Measurements from ENCODE around the gene ECHS1.

The ECHS1 gene

DNA sequence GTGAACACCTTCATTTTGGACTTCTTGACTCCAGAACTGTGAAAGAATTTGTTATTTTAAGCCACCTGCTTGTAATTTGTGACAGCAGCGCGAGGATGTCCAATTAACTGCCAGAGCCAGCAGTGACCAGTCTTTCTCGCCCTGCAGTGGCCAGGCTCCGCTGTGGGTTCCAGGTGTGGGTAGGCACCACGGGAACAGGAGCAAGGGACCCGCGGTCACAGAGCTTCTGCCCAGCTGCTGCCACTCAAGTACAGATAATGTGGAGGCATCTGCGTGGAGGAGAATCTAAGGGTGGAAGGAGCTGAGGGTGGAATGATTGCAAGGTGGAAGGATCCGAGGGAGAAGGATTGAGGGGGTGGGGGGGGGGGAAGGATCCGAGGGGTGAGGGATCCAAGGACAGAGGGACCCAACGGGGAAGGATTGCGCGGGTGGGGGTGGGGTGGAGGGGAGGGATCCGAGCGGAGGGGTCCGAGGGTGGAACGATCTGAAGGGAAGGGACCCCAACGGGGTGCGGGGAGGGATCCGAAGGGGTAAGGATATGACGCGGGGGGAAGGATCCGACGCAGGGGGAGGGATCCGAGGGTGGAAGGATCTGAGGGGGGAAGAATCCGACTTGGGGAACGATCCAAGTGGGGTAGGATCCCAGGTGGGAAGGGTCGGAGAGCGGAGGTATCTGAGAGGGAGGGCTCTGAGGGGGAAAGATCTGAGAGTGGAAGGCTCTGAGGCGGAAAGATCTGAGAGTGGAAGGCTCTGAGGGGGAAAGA, 40.0 kb downstream of the ECHS1 start:
- H3K4me3 ChIP-seq (ENCODE audit: low read length) = no peak overlapping the region
- H3K36me3 ChIP-seq (ENCODE audit: control insufficient read depth, insufficient read depth, low read length) = peaks cover 2% of the 10 kb centered on the region; the same call in 1 of the 2 replicates
- no peaks in the 10 kb centered on the region for H3K9me3 ChIP-seq (ENCODE audit: control insufficient read depth, insufficient read depth, low read length)
- peaks cover 43% of the 10 kb centered on the region; the same call in 1 of the 2 replicates for H3K27me3 ChIP-seq (ENCODE audit: control insufficient read depth, insufficient read depth, low read length)
- WGBS (ENCODE audit: insufficient coverage, insufficient read length) = no CpG with 5 or more reads among the region's 30 CpGs
- no peak for DNase-seq (ENCODE audit: low read depth, low spot score)
- peaks cover 2% of the 10 kb centered on the region; the same call in 1 of the 2 replicates for H3K4me1 ChIP-seq (ENCODE audit: control insufficient read depth, insufficient read depth, low read length)
- H3K27ac ChIP-seq (ENCODE audit: low read length) = no peak overlapping the region

DNA sequence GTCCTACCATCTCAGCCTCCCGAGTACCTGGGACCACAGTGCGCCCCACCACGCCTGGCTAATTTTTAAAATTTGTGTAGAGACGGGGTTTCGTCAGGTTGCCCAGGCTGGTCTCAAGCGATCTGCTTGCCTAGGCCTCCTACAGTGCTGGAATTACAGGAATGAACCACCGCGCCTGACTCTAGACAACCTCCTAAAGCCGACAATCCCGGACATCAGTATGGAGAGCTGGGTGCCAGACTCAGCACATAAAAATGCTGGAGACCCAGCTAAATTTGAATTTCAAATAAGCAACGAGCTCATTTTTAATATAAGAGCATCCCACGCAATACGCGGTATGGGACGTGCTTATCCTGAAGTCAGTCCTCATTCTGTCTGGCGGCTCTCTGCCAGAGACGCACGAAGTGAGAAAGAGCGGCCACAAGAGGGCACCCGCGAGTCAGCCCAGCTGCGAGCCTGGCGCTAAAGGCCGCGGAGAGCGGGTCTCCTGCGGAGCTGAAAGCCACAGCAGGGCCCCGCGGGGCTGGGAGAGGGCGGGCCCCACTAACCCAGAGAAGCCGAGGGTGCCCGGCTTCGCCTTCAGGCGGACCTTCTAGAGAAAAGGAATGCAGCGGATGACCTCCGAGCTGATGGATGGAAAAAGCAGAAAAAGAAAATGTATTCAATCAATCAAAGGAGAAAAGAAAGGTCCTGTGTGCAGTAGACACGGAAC, 43.5 kb downstream of the ECHS1 start:
- WGBS (ENCODE audit: insufficient coverage, insufficient read length) = no CpG with 5 or more reads among the region's 37 CpGs
- DNase-seq (ENCODE audit: low read depth, low spot score) = peak; percentile 74
- Histone ChIP-seq H3K27ac (ENCODE audit: low read length) (no peak overlapping the region), H3K4me1 (ENCODE audit: control insufficient read depth, insufficient read depth, low read length) (no peaks in the 10 kb centered on the region), H3K27me3 (ENCODE audit: control insufficient read depth, insufficient read depth, low read length) (peaks cover 22% of the 10 kb centered on the region; the same call in 1 of the 2 replicates), H3K9me3 (ENCODE audit: control insufficient read depth, insufficient read depth, low read length) (no peaks in the 10 kb centered on the region), H3K36me3 (ENCODE audit: control insufficient read depth, insufficient read depth, low read length) (no peaks in the 10 kb centered on the region), H3K4me3 (ENCODE audit: low read length) (no peak overlapping the region)

DNA sequence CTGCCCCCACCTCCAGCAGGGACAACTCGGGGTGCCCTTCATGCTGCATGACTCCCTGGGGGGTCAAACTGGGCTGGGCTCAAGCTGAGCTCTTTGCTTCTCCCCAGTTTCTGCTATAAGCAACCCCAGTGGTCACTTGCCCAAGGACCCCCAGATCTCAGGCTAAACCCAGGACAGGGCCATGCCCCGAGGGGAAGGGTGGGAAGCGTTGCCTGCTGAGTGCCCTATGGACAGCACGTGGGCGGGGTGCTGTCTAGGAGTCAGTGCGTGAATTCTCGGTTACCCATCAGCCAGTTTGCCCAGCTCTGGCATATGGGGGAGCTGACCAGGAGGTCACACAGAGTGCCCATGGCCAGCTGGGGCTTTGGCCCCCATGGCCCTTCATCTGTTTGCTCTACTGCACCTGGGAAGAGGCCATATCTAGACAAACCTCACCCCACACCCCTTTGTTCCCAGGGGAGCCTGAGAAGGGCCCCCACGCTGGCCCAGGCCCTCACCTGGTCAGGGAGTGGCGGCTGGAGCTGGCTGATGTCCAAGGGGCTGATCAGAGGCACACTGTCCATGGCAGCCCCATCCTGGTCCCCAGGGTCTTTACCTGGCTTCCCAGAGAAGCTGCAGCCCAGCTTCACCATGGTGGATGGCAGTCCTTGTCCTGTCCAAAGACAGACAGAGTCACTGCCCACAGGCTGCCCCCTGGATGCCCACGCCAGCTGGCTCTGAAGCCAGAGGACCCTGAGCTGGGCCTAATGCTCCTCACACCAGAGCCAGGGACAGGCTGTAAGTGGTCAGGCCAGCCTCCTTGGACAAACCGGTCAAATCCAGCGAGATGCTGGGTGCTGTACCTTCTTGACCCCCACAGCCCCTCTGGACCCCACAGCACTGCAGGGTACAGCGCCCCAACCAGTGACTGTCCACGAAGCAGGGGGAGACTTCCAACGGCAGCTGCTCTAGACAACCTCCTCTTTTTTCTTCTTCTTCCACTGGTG, 44.5 kb downstream of the ECHS1 start:
- peaks cover 18% of the 10 kb centered on the region; the same call in 1 of the 2 replicates for H3K27me3 ChIP-seq (ENCODE audit: control insufficient read depth, insufficient read depth, low read length)
- no CpG with 5 or more reads among the region's 15 CpGs for WGBS (ENCODE audit: insufficient coverage, insufficient read length)

DNA sequence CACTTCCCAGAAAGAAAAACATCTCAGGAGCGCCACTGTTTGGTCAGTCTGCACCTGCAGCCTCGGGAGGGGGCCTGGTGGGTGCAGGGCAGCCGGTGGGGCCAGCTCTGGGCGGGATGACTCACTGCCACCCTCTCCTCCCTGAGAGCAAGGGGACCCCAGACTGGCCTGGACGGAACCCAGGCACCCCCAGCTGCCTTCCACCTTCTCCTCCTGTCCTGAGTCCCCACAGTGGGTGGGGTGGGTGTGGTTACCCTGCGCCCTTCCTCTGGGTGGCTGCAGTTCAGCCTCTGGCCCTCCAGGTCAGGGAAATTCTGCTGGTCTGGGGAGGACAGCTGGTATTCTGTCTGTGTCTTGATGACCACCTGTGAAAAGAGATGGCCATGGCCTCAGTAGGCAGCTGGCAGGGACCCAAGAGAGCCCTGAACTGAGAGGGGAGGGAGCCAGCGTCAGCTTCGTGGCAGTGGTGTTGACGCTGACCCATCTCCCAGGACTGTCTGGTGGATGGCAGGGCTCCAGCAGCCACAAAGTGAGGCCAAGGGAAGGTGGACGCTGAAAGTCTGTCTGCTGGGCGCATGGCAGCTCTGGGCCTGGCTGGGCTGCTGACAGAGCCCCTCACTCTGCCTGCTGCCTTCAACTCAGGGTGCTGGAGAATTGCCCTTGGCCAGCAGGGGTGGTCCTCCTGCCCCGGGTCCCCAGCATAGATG, 45.4 kb downstream of the ECHS1 start:
- Histone ChIP-seq H3K4me3 (ENCODE audit: low read length) (no peak overlapping the region), H3K27ac (ENCODE audit: low read length) (no peak overlapping the region), H3K36me3 (ENCODE audit: control insufficient read depth, insufficient read depth, low read length) (no peaks in the 10 kb centered on the region), H3K4me1 (ENCODE audit: control insufficient read depth, insufficient read depth, low read length) (peaks cover 3% of the 10 kb centered on the region; the same call in 1 of the 2 replicates), H3K9me3 (ENCODE audit: control insufficient read depth, insufficient read depth, low read length) (no peaks in the 10 kb centered on the region), H3K27me3 (ENCODE audit: control insufficient read depth, insufficient read depth, low read length) (peaks cover 13% of the 10 kb centered on the region; the same call in 1 of the 2 replicates)
- DNase-seq (ENCODE audit: low read depth, low spot score) = no peak
- no CpG with 5 or more reads among the region's 12 CpGs for WGBS (ENCODE audit: insufficient coverage, insufficient read length)

More for the DNA sequence above, 44.5 kb downstream of the ECHS1 start:
- H3K4me1 ChIP-seq (ENCODE audit: control insufficient read depth, insufficient read depth, low read length) = peaks cover 3% of the 10 kb centered on the region; the same call in 1 of the 2 replicates
- no peak overlapping the region for H3K27ac ChIP-seq (ENCODE audit: low read length)
- no peak for DNase-seq (ENCODE audit: low read depth, low spot score)
- H3K4me3 ChIP-seq (ENCODE audit: low read length) = no peak overlapping the region
- H3K9me3 ChIP-seq (ENCODE audit: control insufficient read depth, insufficient read depth, low read length) = no peaks in the 10 kb centered on the region
- no peaks in the 10 kb centered on the region for H3K36me3 ChIP-seq (ENCODE audit: control insufficient read depth, insufficient read depth, low read length)

DNA sequence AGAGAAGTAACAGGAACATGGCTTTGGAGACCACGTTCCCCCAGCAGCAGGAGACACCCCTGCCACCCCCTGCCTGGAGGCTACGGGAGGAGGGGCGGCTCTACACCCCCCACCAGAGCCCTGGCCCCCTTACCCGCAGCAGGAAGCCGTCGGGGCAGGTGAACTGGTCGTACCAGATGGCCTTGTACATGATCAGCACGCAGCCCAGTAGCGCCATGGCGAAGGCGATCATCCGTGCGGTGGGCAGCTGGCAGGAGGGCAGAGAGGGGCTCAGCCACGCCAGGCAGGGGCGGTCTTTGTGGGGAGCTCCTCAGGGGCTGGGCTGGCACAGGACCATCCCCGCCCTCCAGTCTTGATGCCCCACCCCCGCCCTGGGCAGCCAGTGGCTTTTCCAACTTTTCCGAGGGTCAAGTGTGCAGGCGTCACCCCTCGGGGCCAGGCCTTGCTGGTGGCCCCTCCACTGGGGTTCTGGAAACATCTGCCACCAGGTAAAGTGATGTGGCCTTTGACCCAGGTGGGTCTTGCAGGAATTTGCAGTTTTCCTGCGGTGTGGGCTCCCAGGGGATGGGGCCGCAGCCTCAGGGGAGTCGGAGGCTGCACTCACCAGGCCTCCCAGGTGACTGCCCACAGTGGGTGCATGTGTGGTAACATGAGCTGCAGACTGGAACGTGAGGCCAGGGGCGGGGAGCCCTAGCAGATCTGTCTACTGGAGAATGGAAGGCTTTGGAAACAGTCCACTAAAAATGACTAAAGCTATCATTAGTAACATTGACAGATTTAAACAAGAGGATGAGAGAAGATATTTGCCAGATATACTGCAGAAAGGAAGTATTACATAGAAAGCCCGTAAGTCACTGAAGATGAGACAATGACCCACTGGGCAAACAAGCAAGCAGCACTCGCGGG, 46.2 kb downstream of the ECHS1 start:
- no peak for DNase-seq (ENCODE audit: low read depth, low spot score)
- Histone ChIP-seq H3K27ac (ENCODE audit: low read length) (no peak overlapping the region), H3K4me3 (ENCODE audit: low read length) (no peak overlapping the region; the same call in 1 of the 2 replicates), H3K9me3 (ENCODE audit: control insufficient read depth, insufficient read depth, low read length) (no peaks in the 10 kb centered on the region), H3K36me3 (ENCODE audit: control insufficient read depth, insufficient read depth, low read length) (no peaks in the 10 kb centered on the region), H3K27me3 (ENCODE audit: control insufficient read depth, insufficient read depth, low read length) (peaks cover 9% of the 10 kb centered on the region; the same call in 1 of the 2 replicates), H3K4me1 (ENCODE audit: control insufficient read depth, insufficient read depth, low read length) (peaks cover 3% of the 10 kb centered on the region; the same call in 1 of the 2 replicates)
- WGBS (ENCODE audit: insufficient coverage, insufficient read length) = no CpG with 5 or more reads among the region's 28 CpGs

GRCh38 chr10:133326223-133326551, 47.0 kb downstream of the ECHS1 start:
- H3K27ac ChIP-seq (ENCODE audit: low read length) = no peak overlapping the region
- peaks cover 7% of the 10 kb centered on the region; the same call in 1 of the 2 replicates for H3K27me3 ChIP-seq (ENCODE audit: control insufficient read depth, insufficient read depth, low read length)
- H3K4me3 ChIP-seq (ENCODE audit: low read length) = peak overlapping the region; percentile 35; the same call in 1 of the 2 replicates
- no peaks in the 10 kb centered on the region for H3K9me3 ChIP-seq (ENCODE audit: control insufficient read depth, insufficient read depth, low read length)
- no CpG with 5 or more reads among the region's 9 CpGs for WGBS (ENCODE audit: insufficient coverage, insufficient read length)
- H3K36me3 ChIP-seq (ENCODE audit: control insufficient read depth, insufficient read depth, low read length) = no peaks in the 10 kb centered on the region
- peaks cover 3% of the 10 kb centered on the region; the same call in 1 of the 2 replicates for H3K4me1 ChIP-seq (ENCODE audit: control insufficient read depth, insufficient read depth, low read length)
- DNase-seq (ENCODE audit: low read depth, low spot score) = no peak

DNA sequence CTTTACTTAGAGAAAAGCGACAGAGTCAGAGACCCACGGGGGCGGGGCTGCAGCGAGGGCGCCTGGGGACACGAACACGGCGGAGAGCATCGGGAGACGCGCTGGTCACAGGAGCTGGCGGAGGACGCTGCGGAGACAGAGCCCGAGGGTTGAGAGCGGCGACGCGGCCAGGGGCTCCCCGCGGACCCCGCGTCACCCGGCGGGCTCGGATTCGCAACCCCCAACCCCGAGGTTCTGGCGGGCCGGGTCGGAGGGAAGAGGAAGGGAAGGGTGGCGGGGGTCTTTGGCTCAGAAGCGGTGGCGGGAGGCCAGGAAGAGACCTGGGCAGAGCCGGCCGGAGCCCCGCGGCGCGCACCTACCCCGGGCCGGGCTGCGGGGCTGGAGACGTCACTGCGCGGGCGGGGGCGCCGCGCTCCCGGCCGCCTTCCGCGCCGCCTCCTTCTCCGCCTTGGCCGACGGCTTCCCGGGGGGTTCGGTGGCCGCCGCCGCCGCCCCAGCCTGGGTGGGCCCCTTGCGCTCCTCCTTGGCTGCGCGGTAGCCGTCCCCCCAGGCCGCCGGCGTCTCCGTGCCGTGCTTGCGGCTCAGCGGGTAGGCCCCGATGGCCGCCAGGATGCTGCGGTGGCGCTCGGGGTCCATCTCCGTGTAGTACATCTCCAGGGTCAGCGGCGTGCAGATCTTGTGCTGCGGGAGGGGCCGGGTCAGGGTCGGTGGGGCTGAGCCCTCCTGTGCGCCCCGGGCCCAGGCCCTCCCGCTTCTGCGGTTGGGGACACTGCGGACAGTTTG, 47.5 kb downstream of the ECHS1 start:
- Histone ChIP-seq H3K9me3 (ENCODE audit: control insufficient read depth, insufficient read depth, low read length) (no peaks in the 10 kb centered on the region), H3K27ac (ENCODE audit: low read length) (no peak overlapping the region), H3K27me3 (ENCODE audit: control insufficient read depth, insufficient read depth, low read length) (peaks cover 7% of the 10 kb centered on the region; the same call in 1 of the 2 replicates), H3K36me3 (ENCODE audit: control insufficient read depth, insufficient read depth, low read length) (no peaks in the 10 kb centered on the region), H3K4me3 (ENCODE audit: low read length) (peak overlapping the region; percentile 35; the same call in 1 of the 2 replicates), H3K4me1 (ENCODE audit: control insufficient read depth, insufficient read depth, low read length) (peaks cover 3% of the 10 kb centered on the region; the same call in 1 of the 2 replicates)
- no peak for DNase-seq (ENCODE audit: low read depth, low spot score)
- WGBS (ENCODE audit: insufficient coverage, insufficient read length) = no CpG with 5 or more reads among the region's 91 CpGs

- WGBS (ENCODE audit: insufficient coverage, insufficient read length) = no CpG with 5 or more reads among the region's 20 CpGs
- H3K9me3 ChIP-seq (ENCODE audit: control insufficient read depth, insufficient read depth, low read length) = no peaks in the 10 kb centered on the region
- no peaks in the 10 kb centered on the region for H3K36me3 ChIP-seq (ENCODE audit: control insufficient read depth, insufficient read depth, low read length)
- H3K27me3 ChIP-seq (ENCODE audit: control insufficient read depth, insufficient read depth, low read length) = peaks cover 7% of the 10 kb centered on the region; the same call in 1 of the 2 replicates
- no peak overlapping the region for H3K27ac ChIP-seq (ENCODE audit: low read length)
- H3K4me3 ChIP-seq (ENCODE audit: low read length) = no peak overlapping the region
- H3K4me1 ChIP-seq (ENCODE audit: control insufficient read depth, insufficient read depth, low read length) = peaks cover 3% of the 10 kb centered on the region; the same call in 1 of the 2 replicates
- DNase-seq (ENCODE audit: low read depth, low spot score) = no peak
Measured at GRCh38 chr10:133324857-133325260, 48.3 kb downstream of the ECHS1 start.
